Measurements from ENCODE around the gene PLA2G3.
A peak's percentile ranks its signal among the peaks of the same experiment; 100 is the strongest.

The PLA2G3 gene

GRCh38 chr22:31088233-31088986 lies 51.9 kb downstream of the PLA2G3 start:
- Histone ChIP-seq H3K9me3 (replicated peaks; ENCODE audit: low read length) (no peaks in the 10 kb centered on the region), H3K4me1 (ENCODE audit: control insufficient read depth, insufficient read depth, low read length) (peaks cover 33% of the 10 kb centered on the region), H3K36me3 (ENCODE audit: insufficient read depth, low read length) (peaks cover 88% of the 10 kb centered on the region), H3K9ac (ENCODE audit: low read depth, low read length) (no peak overlapping the region), H3K27me3 (ENCODE audit: control insufficient read depth, insufficient read depth, low read length) (no peaks in the 10 kb centered on the region), H3K4me3 (ENCODE audit: low read length) (no peak overlapping the region), H3K4me2 (ENCODE audit: low read length) (no peak overlapping the region)

GRCh38 chr22:31087744-31088215 lies 52.5 kb downstream of the PLA2G3 start:
- Histone ChIP-seq H3K4me1 (ENCODE audit: control insufficient read depth, insufficient read depth, low read length) (peaks cover 39% of the 10 kb centered on the region), H3K36me3 (ENCODE audit: insufficient read depth, low read length) (peaks cover 85% of the 10 kb centered on the region), H3K4me3 (ENCODE audit: low read length) (no peak overlapping the region)

DNA sequence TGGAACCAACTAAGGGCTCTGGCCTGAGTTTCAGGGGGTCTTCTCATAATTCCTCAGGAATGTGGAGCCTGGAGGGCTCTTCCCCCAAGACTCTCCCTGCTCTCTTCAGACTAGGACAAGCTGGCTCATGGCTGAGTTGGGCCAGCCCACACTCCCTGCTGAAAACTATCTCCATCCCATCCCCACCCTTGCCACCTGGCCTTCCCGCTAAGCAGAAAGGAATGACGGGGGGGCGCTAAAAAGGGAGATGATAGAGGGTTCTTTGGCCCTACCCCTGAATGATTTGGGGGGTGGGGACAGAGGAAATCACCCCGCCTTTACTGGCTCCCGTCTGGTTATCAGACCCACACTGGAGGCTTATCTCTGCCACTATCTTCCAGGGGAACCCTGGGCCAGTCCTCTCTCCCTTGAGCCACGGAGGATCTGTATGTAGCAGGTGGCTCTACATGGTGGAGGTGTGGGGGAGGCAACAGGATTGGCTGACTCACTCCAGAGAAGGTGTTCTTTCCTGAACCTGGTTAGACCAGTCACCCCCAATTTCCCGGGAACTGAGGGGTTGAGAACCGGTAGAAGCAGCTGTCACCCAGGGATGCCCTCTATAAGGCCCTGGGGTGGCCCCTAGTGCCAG lies 53.5 kb downstream of the PLA2G3 start:
- no peaks in the 10 kb centered on the region for H3K27me3 ChIP-seq (ENCODE audit: control insufficient read depth, insufficient read depth, low read length)
- H3K4me3 ChIP-seq (ENCODE audit: low read length) = no peak overlapping the region
- no peaks in the 10 kb centered on the region for H3K9me3 ChIP-seq (replicated peaks; ENCODE audit: low read length)
- H3K4me2 ChIP-seq (ENCODE audit: low read length) = no peak overlapping the region
- peaks cover 47% of the 10 kb centered on the region for H3K4me1 ChIP-seq (ENCODE audit: control insufficient read depth, insufficient read depth, low read length)
- peak overlapping the region; percentile 12 for H3K9ac ChIP-seq (ENCODE audit: low read depth, low read length)
- peaks cover 75% of the 10 kb centered on the region for H3K36me3 ChIP-seq (ENCODE audit: insufficient read depth, low read length)

More at GRCh38 chr22:31087744-31088215, 52.5 kb downstream of the PLA2G3 start:
- Histone ChIP-seq H3K4me2 (ENCODE audit: low read length) (no peak overlapping the region), H3K9ac (ENCODE audit: low read depth, low read length) (no peak overlapping the region), H3K27me3 (ENCODE audit: control insufficient read depth, insufficient read depth, low read length) (no peaks in the 10 kb centered on the region), H3K9me3 (replicated peaks; ENCODE audit: low read length) (no peaks in the 10 kb centered on the region)

DNA sequence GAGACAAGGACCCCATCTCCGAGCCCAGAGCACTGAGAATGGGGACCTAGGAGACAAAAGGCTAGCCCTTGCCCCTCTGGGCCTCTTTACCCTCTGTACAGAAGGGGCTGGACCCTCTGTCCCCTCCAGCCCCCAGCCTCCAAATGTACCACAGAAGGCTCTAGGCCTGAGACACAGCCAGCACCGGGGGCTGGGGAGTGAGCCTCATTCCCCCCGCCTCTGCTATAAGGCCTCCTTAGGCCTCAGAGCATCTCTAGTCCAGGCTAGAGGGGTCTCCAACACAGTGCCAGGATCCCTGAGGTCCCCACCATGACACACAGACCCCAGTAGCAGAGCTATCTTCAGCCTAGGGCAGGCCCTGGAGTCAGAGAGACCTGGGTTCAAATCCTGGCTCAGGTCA lies 54.4 kb downstream of the PLA2G3 start:
- no peaks in the 10 kb centered on the region for H3K27me3 ChIP-seq (ENCODE audit: control insufficient read depth, insufficient read depth, low read length)
- H3K4me1 ChIP-seq (ENCODE audit: control insufficient read depth, insufficient read depth, low read length) = peaks cover 47% of the 10 kb centered on the region
- H3K4me3 ChIP-seq (ENCODE audit: low read length) = peak overlapping the region; percentile 86
- H3K36me3 ChIP-seq (ENCODE audit: insufficient read depth, low read length) = peaks cover 67% of the 10 kb centered on the region
- H3K4me2 ChIP-seq (ENCODE audit: low read length) = peak overlapping the region; percentile 99
- H3K9me3 ChIP-seq (replicated peaks; ENCODE audit: low read length) = no peaks in the 10 kb centered on the region
- H3K9ac ChIP-seq (ENCODE audit: low read depth, low read length) = peak overlapping the region; percentile 95

GRCh38 chr22:31085493-31085824 lies 54.8 kb downstream of the PLA2G3 start:
- Histone ChIP-seq H3K27me3 (ENCODE audit: control insufficient read depth, insufficient read depth, low read length) (no peaks in the 10 kb centered on the region), H3K4me3 (ENCODE audit: low read length) (peak overlapping the region; percentile 86), H3K36me3 (ENCODE audit: insufficient read depth, low read length) (peaks cover 62% of the 10 kb centered on the region), H3K4me1 (ENCODE audit: control insufficient read depth, insufficient read depth, low read length) (peaks cover 50% of the 10 kb centered on the region), H3K4me2 (ENCODE audit: low read length) (peak overlapping the region; percentile 99), H3K9me3 (replicated peaks; ENCODE audit: low read length) (no peaks in the 10 kb centered on the region), H3K9ac (ENCODE audit: low read depth, low read length) (peak overlapping the region; percentile 95)

GRCh38 chr22:31084811-31085492 lies 55.4 kb downstream of the PLA2G3 start:
- H3K9ac ChIP-seq (ENCODE audit: low read depth, low read length) = peak overlapping the region; percentile 95
- peak overlapping the region; percentile 99 for H3K4me2 ChIP-seq (ENCODE audit: low read length)
- H3K9me3 ChIP-seq (replicated peaks; ENCODE audit: low read length) = no peaks in the 10 kb centered on the region
- H3K27me3 ChIP-seq (ENCODE audit: control insufficient read depth, insufficient read depth, low read length) = no peaks in the 10 kb centered on the region
- peaks cover 58% of the 10 kb centered on the region for H3K36me3 ChIP-seq (ENCODE audit: insufficient read depth, low read length)
- H3K4me3 ChIP-seq (ENCODE audit: low read length) = peak overlapping the region; percentile 86
- peaks cover 52% of the 10 kb centered on the region for H3K4me1 ChIP-seq (ENCODE audit: control insufficient read depth, insufficient read depth, low read length)

Small RNA genes lying within 50 kb of the gene (small RNA-seq; reads per million reads assigned to genes)
- gene MIR3928 = 1.0 reads per million, percentile 34 among the genes with 10 or more reads in this experiment

Measured in skeletal muscle satellite cell (primary cell).